NCI-H345 treated with DMSO at 0.1 percent for 48 hours (cell line): ENCODE measurements around the gene PCGF5.
"Not testable (repeated sequence)": the region's sequence is repeated elsewhere in the genome, so short reads cannot be mapped to it uniquely, and the experiment has no call there.

Experiments used
- DNase-seq: peaks from one replicate; lab custom pipeline; 2025; ENCODE audit not compliant: unreplicated experiment; lab: John Stamatoyannopoulos, UW

PCGF5 gene

DNA sequence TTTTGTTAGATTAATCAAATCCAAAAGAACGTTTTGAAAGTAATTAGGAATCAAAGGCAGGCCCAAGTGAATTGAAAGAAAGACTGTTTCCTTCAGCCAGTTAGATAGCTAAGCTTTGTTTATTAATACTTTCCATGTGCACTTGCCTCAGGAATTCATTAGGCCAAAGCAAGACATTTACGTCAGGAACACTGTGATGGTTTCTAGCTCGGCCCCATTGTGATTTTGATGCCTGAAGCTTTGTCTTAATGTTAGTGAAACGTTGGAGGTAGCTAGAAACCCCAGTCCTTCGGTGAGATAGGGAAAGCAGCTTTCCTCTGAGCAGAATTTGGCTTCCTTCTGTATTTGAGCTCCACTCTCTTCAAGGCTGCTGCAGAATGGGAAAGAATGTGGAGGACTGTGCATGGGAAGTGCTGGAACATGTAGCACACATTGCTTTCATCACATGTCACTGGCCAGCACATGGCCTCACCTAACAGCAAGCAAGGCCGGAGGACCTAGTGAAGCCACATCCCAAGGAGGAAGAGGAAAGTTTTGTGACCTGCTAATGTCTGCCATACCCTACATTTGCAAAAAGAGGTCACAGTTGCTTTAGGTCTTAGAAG lies 64.1 kb downstream of the PCGF5 start:
- no peak for DNase-seq

GRCh38 chr10:91286572-91286971 lies 66.1 kb downstream of the PCGF5 start:
- no peak for DNase-seq

DNA sequence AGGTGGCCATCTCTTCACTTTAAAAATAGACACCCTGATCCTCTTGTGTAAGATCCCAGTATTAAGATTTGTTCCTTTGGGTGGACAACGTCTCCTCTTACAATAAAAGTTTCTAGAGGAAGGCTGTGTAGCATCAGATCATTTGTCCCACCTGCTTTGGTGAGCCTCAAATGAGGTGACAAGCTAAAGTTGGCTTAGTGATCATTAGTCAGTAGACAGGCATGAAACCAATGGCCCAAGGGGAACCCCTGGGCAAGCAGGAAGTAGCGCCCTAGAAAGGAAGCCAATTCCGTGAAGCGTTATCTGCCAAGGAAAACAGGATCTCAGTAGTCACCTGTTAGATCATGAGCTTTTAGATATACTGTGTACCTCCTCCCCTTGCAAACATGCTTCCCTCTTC lies 66.8 kb downstream of the PCGF5 start:
- DNase-seq = no peak

DNA sequence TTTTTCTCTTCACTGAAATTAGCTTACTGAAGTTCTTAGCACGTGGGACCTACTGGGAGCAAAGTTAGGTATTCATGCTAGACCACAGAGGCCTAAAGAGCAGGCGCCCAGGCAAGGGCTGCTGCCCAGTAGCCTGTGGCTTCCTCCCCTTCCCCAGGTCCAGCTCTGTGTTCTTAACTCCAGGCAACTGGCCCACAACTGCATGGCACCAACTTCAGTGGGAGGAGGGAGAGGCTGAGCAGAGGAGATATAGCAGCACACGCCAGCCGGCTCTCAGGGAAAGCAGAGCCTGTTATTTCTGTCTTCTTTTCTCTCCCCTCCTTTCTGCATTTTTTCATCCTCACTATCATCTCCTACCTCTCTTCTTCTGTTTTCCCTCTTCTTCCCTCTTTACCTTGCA lies 67.4 kb downstream of the PCGF5 start:
- no peak for DNase-seq

- DNase-seq = no peak
These were observed 68.8 kb downstream of the PCGF5 start for GRCh38 chr10:91289305-91289704.

- DNase-seq = no peak
These were observed 70.1 kb downstream of the PCGF5 start for GRCh38 chr10:91290607-91291006.

GRCh38 chr10:91294134-91294906 lies 73.9 kb downstream of the PCGF5 start:
- DNase-seq = no peak

DNA sequence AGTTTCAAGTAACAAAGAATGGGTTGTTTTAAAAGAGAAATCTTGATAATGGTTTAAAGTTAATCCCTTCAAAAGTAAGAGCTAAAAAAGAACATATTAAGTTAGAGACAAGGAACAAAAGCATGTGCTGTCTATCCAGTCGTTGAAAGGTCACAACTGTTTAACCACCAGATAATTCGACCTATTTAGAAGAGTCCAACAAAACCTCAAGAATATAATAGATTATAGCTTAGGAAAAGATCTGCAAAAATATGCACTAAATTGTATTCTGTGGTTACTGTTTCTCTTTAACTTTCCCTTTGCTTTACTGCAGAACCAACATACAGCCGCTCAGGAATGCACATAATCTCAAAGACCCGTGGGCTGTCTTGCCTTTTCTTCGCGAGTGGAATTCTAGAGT lies 74.9 kb downstream of the PCGF5 start:
- no peak for DNase-seq

GRCh38 chr10:91296471-91296870 lies 76.0 kb downstream of the PCGF5 start:
- no peak for DNase-seq

DNA sequence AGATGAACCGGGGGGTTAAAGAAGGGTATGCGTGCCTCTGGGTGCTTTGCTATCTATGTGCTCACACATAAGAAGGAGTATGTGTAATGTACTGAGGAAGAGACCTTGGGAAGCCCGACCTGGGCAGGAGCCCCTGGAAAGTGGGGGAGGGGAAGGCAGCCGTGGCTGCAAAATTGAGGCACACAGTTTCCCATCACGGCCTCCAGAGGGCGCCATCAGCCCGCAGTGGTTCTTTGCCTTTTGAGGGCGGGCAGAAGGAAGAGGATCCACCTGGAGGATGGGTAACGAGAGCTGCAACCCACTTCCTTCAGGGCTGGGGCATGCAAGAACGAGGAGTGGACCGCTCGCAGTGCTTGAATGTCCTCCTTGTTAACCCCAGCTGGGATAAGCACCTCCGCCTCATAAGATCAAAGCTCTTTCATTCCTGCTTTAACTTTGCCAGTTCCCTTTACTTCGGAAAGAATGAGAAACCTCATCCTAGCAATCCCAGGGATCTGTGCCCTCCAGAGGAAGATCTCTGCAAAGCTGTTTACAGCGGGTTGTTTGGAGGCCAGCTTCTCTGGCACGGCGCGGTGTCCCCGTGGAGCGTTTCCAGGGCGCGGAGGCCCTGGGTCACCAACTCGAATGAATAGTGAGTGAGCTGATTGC lies 77.9 kb downstream of the PCGF5 start:
- peak; percentile 48 for DNase-seq

GRCh38 chr10:91299999-91300575 lies 79.6 kb downstream of the PCGF5 start:
- no peak for DNase-seq

GRCh38 chr10:91302946-91303345 lies 82.5 kb downstream of the PCGF5 start:
- not testable (repeated sequence) for DNase-seq

DNA sequence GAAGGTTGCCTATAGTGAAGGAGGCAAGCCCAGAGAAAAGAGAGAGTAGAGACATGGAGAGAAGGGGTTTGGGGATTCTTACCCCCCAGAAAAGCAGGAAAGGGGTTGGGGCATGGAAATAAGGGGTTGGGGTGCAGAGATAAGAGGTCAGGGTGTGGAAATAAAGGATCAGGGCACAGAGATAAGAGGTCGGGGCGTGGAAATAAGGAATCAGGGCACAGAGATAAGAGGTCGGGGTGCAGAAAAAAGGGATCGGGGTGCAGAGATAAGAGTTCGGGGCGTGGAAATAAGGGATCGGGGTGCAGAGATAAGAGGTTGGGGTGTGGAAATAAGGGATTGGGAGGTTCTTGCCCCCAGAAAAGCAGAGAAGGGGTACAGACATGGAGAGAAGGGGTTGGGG lies 85.5 kb downstream of the PCGF5 start:
- not testable (repeated sequence) for DNase-seq

- no peak for DNase-seq
These were observed 87.0 kb downstream of the PCGF5 start for GRCh38 chr10:91307489-91307888.

DNA sequence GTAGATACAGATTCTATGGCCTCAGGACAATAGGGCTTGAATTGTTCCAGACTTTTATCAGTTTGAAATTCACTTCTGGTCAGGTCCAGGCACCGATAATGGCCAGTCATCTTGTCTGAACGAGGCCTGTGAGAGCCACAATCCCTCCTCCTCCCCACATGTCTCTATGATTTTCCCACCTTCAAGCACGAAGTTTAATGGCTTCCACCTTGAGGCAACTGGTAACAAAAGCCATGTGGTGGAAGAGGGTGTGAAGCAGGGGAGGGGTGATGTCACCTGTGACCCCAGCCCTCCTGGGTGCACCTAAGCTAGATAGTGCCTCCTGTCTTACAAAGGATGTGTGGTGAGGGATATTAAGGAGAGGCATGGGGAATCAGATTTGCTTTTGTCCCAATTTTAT lies 89.2 kb downstream of the PCGF5 start:
- DNase-seq = no peak

- no peak for DNase-seq
These were observed 91.3 kb downstream of the PCGF5 start for GRCh38 chr10:91311601-91312381.

- DNase-seq = no peak
These were observed 91.9 kb downstream of the PCGF5 start for GRCh38 chr10:91312382-91312733.

GRCh38 chr10:91313796-91314485 lies 93.5 kb downstream of the PCGF5 start:
- no peak for DNase-seq

- DNase-seq = no peak
These were observed 96.0 kb downstream of the PCGF5 start for GRCh38 chr10:91316486-91316885.

DNA sequence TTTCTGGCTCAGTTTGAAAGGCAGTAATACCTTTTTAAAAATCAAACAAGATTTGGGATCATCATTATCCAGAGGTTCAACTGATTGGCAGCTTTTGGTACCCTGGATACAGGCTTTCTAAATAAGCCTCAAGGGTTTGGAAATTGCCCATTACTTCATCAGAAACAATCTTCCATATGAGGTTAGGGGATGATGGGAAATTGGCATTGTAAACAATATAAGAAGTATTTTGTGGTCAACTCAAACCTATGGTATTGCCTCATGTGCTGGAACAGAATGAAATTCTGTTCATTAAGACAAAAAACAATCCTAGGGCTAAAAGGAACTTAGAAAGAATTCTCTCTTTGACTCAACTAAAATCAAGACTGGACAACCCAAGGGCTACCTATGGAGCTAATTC lies 97.1 kb downstream of the PCGF5 start:
- DNase-seq = no peak

GRCh38 chr10:91319336-91319735 lies 98.9 kb downstream of the PCGF5 start:
- DNase-seq = no peak
